NCI-H146 (cell line): Measurements from ENCODE around the gene TAGLN.

Experiments
- DNase-seq: peaks from one replicate; lab custom pipeline; 2025; lab: John Stamatoyannopoulos, UW

The TAGLN gene

GRCh38 chr11:117230999-117231841, 32.0 kb downstream of the TAGLN start:
- DNase-seq, result no peak

DNA sequence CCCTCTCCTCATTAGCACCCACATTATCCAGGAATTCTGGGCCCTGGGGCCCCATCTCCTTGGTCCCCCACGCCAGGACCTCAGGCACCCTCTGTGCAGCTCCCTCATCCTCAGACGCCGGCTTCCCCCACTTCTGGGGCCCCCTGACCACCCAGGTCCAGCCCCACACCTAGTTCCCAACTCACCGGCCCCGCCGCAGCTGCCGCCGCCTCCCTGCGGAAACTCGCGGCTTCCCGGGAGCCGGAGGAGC, 32.6 kb downstream of the TAGLN start, which contains the start of gene PCSK7:
Gene PCSK7 (minus strand): TSS at position 232 of the 250 bp plus-strand sequence. CDS start 2,229 bp downstream, outside the sequence.
- DNase-seq, result no peak

GRCh38 chr11:117232092-117232878, 33.1 kb downstream of the TAGLN start, which contains the start of gene RNF214:
TSS of gene RNF214 (plus strand) at chr11:117232671. CDS start at chr11:117234273, 1,602 bp downstream.
- peak; percentile 83 for DNase-seq

DNA sequence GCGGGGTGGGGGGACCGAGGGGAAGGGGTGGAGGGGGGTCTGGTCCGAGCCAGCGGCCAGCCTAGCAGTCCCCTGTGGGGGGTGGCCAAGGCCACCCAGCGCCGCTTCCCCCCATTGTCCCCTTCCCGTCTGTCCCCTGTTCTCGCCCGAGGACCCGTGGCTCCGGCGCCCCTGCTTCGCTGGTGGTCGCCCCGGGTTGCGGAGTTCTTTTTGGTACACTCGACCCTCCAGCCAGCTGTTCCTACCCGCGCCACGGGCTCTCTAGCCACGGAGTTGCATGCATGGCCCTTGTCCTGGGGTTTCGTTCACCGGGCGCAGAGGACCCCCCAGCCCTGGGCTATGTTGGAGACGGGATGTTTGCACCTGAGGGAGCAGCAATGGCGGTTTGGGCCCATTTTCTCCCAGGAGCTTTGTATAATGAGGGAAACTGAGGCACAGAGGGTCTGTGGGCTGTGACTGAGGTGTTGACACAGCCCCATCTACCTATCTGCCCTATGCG, 33.8 kb downstream of the TAGLN start:
- DNase-seq, result peak; percentile 54

DNA sequence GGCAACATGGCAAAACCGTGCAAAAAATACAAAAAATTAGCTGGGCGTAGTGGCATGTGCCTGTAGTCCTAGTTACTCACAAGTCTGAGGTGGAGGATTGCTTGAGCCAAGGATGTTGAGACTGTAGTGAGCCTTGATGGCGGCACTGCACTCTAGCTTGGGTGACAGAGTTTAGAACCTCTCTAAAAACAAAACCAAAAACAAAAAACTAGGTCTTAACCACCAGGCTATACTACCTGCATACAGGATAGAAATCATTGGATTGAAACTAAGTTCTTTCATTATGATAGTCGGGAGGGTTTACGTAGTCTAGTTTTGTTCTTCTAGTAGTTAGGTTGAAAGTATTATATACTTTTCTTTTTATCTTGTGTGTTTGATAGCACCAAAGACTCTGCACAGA, 39.1 kb downstream of the TAGLN start:
- DNase-seq, result no peak

- no peak for DNase-seq
Observed at GRCh38 chr11:117239295-117239694, 40.1 kb downstream of the TAGLN start.

- no peak for DNase-seq
Observed at GRCh38 chr11:117248341-117248740, 49.2 kb downstream of the TAGLN start.

DNA sequence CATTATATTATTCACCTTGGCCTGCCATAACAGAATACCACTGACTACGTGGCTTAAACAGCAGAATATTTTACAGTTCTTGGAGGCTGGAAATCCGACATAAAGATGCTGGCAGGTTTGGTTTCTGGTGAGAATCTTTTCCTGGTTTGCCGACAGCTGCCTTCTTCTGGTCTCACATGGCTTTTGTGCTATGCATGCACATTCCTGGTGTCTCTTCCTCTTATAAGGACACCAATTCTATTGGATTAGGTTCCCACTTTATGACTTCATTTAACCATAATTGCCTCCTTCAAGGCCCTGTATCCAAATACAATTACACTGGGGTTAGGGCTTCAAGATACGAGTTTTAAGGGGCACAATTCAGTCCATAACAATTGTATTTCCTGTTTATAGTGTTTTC, 50.4 kb downstream of the TAGLN start:
- no peak for DNase-seq

- no peak for DNase-seq
Observed at GRCh38 chr11:117251506-117251905, 52.3 kb downstream of the TAGLN start.

- DNase-seq, result no peak
Observed at GRCh38 chr11:117255966-117256365, 56.8 kb downstream of the TAGLN start.

DNA sequence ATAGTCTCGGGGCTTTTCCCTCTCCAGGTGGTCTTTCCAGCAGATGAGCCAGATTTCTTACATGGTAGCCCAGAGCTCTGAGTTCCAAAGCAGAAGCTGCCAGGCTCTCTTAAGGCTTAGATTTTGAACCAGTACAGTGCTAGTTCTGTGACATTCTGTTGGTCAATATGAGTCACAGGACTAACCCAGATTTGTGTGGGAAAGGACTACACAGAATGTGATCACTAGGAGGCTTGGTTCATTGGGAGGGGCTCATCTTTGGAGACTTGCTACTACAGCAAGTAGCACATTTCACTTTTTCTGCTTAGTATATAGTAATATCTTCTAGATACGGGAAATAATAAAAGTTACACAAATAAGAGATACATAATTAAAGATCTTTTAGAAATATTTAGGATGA, 57.4 kb downstream of the TAGLN start:
- DNase-seq, result no peak
